DND-41 (cell line): ENCODE results near the gene ANK3.

Experiments
- EZH2 ChIP-seq: IDR thresholded peaks from 3 replicates; pipeline ENCODE4 v1.6.1; 2012; ENCODE audit warnings: borderline replicate concordance, low read depth, mild to moderate bottlenecking, moderate library complexity, low read length, inconsistent platforms; ENCODE audit not compliant: severe bottlenecking
- TF ChIP-seq, protein P1 (sequence below): IDR thresholded peaks from 2 replicates; pipeline ENCODE4 v1.5.1; 2012; ENCODE audit warnings: borderline replicate concordance, low read length, moderate library complexity, mild to moderate bottlenecking; ENCODE audit not compliant: poor library complexity, severe bottlenecking; ENCODE audit errors: extremely low read depth

DNA sequence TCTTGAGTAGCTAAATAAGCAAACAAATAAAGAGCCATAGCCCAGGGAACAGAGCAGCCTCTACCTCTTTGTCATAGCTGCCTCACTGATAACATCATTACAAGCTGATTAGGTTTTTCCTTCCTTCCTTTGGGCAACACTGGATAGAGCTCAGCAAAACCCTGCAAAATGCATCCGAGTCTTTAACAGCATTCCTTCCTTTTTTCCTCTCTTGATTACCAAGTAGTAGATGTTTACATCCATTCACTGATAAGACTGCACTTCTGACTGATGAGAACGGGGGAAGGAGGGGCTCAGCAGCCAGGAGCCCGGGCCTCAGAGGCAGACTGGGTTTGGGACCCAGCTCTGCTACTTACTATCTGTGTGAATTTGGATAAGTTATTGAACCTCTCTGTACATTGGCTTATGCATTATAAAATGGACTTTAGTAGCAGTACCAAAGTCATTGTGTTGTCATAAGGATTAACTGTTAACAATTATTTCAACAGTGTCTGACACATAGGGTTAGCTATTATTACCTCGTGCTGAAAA lies 214.2 kb downstream of the ANK3 start:
- TF ChIP-seq, protein P1, sequence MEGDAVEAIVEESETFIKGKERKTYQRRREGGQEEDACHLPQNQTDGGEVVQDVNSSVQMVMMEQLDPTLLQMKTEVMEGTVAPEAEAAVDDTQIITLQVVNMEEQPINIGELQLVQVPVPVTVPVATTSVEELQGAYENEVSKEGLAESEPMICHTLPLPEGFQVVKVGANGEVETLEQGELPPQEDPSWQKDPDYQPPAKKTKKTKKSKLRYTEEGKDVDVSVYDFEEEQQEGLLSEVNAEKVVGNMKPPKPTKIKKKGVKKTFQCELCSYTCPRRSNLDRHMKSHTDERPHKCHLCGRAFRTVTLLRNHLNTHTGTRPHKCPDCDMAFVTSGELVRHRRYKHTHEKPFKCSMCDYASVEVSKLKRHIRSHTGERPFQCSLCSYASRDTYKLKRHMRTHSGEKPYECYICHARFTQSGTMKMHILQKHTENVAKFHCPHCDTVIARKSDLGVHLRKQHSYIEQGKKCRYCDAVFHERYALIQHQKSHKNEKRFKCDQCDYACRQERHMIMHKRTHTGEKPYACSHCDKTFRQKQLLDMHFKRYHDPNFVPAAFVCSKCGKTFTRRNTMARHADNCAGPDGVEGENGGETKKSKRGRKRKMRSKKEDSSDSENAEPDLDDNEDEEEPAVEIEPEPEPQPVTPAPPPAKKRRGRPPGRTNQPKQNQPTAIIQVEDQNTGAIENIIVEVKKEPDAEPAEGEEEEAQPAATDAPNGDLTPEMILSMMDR, result no peak
- TF ChIP-seq EZH2, result no peak
